Measurements from ENCODE around the gene PAM.

- TF ChIP-seq CTCF (IDR thresholded peaks at IDR 0.05; ENCODE audit: insufficient read depth, low read length, poor library complexity, severe bottlenecking) = no peak
- no peak for TF ChIP-seq EZH2phosphoT487 (conservative IDR thresholded peaks at IDR 0.05; ENCODE audit: low read length)
Observed at GRCh38 chr5:102863058-102863457, 108.0 kb downstream of the PAM start.
